ENCODE data around the gene BLZF1. TPM values are rescaled to one million over a fixed set of nuclear protein-coding genes. Genes with fewer than 3 reads are reported as not detected.
A peak's percentile ranks its signal among the peaks of the same experiment; 100 is the strongest.
"Not testable (repeated sequence)": the region's sequence is repeated elsewhere in the genome, so short reads cannot be mapped to it uniquely, and the experiment has no call there.

The BLZF1 gene
- 32.7 TPM for total RNA-seq

- peak; percentile 98 for DNase-seq
Measured at GRCh38 chr1:169367686-169368405, at the start of gene BLZF1, which contains the start of gene NME7. Gene BLZF1 (plus strand): TSS chr1:169368195. CDS start chr1:169369523, 1,328 bp downstream. Gene NME7 (minus strand): TSS chr1:169367797. CDS start chr1:169367710, 87 bp downstream.

DNA sequence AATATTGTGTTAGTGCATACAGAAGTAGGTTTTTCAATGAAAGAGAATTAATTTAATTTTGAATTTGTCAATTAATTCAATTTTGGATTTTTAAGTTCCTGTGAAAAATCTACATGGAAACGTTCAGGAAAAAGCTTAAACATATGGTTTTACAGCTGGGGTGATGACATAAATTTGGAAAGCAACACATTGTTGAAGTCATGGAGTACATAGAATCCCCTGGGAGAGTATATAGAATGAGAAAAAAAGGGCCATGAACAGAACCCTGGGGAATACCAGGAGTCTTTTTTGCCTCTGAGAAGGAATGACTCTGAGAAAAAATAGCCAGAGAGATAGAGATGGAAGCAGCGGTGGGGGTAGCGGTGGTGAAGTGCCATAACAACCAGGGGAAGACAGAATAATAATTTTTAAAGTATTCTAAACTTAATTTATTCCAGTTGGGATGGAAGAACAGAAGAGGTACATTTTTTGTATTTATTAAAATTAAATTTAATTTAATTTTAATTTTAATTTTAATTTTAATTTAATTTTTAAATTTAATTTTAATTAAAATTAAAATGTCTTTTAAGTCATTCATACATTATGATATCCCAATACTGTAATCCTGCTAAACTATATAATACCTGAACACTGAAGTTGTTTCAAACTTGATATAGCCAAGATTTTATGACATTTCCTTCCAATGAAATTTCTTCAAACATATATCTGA is 49.3 kb upstream of the BLZF1 start:
- DNase-seq = peak; percentile 38

DNA sequence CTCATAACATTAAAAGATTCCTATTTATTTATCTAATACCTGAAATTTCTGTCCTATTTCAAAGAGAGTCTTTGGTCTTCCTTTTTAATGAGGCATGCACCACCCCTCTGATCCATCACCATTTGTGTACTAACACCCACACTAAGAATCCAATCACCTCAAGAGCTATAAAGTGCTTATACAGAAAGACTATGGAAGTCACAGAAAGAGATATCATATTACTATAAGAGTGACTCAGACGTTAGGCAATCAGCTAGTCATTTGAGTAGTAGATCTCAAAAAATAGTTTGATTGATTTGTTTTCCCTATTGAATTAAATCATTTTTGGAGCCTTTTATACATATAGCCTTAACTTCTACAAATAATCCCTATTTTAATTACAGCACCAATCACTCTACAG is 46.5 kb upstream of the BLZF1 start:
- DNase-seq = no peak

GRCh38 chr1:169322138-169322537 is 45.9 kb upstream of the BLZF1 start:
- no peak for DNase-seq

- no peak for DNase-seq
Measured at GRCh38 chr1:169325117-169325516, 42.9 kb upstream of the BLZF1 start.

GRCh38 chr1:169326261-169326955 is 41.6 kb upstream of the BLZF1 start:
- no peak for DNase-seq

- DNase-seq = no peak
Measured at GRCh38 chr1:169326956-169327268, 41.1 kb upstream of the BLZF1 start.

GRCh38 chr1:169327875-169328274 is 40.1 kb upstream of the BLZF1 start:
- DNase-seq = no peak

- no peak for DNase-seq
Measured at GRCh38 chr1:169329383-169329782, 38.6 kb upstream of the BLZF1 start.

DNA sequence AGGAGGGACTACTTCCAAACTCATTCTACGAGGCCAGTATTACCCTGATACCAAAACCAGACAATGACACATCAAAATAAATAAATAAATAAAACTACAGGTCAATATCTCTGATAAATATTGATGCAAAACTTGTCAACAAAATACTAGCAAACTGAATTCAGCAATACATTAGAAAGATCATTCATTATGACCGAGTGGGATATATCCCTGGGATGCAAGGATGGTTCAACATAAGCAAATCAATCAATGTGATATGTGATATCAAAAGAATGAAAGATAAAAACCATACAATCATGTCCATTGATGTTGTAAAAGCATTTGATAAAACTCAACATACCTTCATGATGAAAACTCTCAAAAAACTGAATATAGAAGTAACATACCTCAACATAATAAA is 37.1 kb upstream of the BLZF1 start:
- no peak for DNase-seq

GRCh38 chr1:169334727-169335126 is 33.3 kb upstream of the BLZF1 start:
- DNase-seq = not testable (repeated sequence)

DNA sequence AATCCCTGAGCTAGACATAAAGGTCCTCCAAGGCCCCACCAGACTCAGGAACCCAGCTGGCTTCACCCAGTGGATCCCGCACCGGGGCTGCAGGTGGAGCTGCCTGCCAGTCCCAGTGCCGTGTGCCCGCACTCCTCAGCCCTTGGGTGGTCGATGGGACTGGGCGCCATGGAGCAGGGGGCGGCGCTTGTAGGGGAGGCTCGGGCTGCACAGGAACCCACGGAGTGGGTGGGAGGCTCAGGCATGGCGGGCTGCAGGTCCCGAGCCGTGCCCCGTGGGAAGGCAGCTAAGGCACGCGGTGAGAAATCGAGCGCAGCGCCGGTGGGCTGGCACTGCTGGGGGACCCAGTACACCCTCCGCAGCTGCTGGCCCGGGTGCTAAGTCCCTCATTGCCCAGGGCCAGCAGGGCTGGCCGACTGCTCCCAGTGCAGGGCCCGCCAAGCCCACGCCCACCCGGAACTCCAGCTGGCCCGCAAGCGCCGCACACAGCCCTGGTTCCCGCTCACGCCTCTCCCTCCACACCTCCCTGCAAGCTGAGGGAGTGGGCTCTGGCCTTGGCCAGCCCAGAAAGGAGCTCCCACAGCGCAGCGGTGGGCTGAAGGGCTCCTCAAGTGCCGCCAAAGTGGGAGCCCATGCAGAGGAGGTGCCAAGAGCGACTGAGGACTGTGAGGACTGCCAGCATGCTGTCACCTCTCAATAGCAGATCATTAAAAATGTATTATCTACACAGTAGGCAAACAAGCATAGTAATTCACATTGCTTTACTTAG is 30.9 kb upstream of the BLZF1 start:
- not testable (repeated sequence) for DNase-seq

DNA sequence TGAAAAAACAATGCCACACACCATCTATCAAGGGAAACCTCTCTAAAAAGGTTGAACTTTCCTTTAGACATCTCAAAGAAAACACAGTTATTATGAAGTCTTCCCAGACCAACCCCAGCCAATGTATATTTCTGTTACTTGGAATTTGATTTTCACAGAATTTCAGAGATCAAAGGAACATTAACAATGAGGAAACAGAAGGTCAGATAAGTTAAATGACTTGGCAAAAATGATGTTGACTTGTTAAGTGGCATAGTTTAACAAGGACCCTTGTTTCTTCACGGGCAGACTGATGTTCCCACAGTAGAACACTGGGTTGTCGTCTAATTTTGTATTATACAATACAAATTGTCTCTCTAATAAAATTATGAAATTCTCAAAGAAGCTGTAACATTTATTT is 29.4 kb upstream of the BLZF1 start:
- DNase-seq = no peak

DNA sequence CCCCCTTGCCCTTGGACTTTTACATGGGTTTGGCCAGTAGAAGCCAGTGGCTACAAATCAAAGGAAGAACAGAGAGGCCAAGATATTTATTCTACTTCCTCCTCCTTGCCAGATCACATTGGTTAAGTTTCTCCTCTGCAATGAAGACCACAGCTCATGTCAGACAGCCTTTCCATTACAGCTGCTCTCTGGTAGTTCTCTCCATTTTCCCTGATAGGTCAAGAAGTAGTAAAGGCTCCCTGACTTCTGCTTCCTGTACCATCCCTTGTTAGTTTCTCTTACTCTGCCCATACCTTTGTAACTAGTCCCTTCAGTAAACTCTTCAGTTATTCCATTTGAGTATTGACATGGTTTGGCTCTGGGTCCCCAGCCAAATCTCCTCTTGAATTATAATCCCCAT is 28.2 kb upstream of the BLZF1 start:
- DNase-seq = no peak

DNA sequence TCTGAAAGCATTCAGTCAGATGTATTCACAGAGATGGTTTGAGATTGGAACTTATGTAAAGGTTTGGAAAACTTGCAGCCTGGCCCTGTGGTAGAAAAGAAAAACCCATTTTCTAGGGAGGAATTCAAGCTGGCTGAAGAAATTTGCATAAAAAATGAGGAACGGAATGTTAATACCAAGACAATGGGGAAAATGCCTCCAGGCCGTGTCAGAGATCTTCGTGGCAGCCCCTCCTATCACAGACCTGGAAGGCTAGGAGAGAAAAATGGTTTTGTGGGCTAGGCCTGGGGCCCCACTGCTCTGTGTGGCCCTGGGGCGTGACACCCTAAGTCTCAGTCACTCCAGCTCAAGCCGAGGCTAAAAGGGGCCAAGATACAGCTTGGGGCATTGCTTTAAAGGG is 27.1 kb upstream of the BLZF1 start:
- DNase-seq = no peak

DNA sequence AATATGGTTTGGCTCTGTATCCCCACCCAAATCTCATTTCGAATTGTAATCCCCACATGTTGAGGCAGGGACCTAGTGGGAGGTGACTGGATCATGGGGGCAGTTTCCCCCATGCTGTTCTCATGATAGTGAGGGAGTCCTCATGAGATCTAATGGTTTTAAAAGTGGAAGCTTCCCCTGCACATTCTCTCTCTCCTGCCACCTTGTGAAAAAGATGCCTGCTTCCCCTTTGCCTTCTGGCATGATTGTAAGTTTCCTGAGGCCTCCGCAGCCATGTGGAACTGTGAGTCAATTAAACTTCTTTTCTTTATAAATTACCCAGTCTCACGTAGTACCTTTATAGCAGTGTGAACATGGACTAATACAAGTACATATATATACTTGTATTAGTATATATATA is 25.9 kb upstream of the BLZF1 start:
- not testable (repeated sequence) for DNase-seq

DNA sequence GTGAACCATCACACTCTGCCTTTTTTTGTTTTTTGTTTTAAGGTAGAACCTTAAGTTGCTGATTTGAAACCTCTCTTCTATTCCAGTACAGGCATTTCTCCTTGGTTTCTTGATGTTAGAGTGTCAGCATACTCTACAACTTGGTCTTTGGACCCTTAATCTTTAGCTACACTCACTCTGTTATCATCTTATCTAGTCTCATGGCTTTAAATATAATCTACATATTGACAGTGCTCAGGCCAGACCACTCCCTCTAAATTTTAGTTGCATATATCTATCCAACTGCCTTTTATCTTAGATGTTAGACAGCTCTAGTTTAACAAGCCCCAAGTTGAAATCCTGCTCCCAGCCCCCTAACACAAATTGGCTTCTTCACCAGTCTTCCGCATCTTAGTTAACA is 22.5 kb upstream of the BLZF1 start:
- DNase-seq = no peak

- no peak for DNase-seq
Measured at GRCh38 chr1:169346036-169346589, 21.9 kb upstream of the BLZF1 start.

DNA sequence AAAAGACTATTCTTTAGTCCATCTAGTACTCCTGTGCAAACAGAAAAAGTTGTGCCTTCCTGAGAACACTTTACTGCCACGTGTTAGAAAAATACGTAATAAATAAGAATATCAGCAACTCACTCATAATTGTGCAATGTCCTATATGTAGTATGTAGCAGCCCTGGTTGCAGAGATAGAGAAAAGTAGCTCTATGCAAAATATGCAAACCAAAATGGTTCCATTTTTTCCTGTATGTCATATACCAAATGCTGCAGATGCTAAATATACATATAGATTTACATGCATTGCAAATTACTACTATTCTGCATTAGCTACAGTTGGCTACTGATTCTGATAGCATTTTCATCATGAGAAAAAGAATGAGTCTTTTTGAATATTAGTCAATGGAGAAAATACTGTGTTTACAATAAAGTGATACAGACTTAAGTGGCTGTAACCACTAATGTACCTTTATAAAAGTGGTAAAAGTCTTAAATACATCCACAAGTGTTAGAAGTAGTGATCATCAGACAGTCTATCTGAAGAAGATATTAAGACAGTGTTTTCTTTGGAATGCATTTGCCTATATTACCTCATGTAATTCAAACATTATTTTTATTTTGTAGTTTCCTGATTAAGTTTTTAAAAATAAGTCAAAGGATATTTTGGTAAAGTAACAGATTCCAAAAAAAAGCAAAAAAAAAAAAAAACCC is 20.2 kb upstream of the BLZF1 start:
- DNase-seq = no peak

GRCh38 chr1:169348383-169349036 is 19.5 kb upstream of the BLZF1 start:
- DNase-seq = peak; percentile 32

GRCh38 chr1:169360415-169360814 is 7.6 kb upstream of the BLZF1 start:
- DNase-seq = no peak

Measured in skin of body (tissue), 2 donors.